AG08396 (cell line): ENCODE measurements around the gene ZGLP1.
A peak's percentile ranks its signal among the peaks of the same experiment; 100 is the strongest.
"Not testable (repeated sequence)": the region's sequence is repeated elsewhere in the genome, so short reads cannot be mapped to it uniquely, and the experiment has no call there.

ENCODE experiments used
- DNase-seq: peaks from one replicate; pipeline ENCODE4 v3.0.0; 2012; ENCODE audit warnings: low spot score, mixed read lengths

ZGLP1 gene

GRCh38 chr19:10293637-10294367, 15.8 kb downstream of the ZGLP1 start:
- DNase-seq: no peak

DNA sequence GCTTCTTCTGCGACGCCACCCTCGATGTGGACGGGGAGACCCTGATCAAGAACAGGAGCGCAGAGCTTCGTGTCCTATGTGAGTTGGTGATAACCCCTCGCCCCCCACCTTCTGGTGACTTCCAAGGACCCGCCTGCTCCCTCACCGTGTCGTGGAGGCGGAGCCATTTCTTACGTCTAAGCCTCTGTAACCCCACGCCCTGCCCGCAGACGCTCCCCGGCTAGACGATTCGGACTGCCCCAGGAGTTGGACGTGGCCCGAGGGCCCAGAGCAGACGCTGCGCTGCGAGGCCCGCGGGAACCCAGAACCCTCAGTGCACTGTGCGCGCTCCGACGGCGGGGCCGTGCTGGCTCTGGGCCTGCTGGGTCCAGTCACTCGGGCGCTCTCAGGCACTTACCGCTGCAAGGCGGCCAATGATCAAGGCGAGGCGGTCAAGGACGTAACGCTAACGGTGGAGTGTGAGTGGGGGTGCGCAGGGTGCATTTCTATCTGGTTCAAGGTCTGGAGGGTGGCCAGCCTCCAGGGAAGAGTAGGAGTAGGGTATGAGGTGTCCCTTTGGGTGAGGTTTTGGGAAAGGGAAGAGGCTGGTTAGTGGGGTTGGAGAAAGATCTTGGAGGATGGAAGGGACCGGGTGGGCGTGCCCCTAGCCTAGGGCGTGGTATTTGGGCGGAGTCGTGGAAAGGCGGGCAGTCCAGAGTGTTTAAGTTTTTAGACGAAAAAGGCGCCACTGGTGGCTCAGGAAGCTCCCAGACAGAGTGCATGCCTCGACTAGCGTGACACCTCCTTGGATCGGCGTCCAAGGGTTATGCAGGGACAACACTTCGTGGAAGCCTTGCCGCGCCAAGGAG, 16.6 kb downstream of the ZGLP1 start:
- no peak for DNase-seq

DNA sequence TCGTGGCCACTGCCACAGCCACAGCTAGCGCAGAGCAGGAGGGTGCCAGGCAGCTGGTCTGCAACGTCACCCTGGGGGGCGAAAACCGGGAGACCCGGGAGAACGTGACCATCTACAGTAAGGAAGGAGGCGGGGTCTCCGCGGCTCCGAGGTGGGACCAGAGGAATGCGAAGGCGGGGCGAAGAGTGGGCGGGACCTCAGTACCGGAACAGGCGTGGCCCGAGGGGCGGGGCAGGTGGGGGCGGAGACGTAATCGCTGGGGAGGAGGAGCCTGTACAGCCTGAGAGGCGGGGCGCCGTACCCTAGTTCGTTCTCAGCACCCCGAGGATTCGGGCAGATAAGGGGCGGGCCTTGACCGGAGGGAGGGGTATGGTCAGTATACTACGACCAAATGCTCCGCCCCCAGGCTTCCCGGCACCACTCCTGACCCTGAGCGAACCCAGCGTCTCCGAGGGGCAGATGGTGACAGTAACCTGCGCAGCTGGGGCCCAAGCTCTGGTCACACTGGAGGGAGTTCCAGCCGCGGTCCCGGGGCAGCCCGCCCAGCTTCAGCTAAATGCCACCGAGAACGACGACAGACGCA, 17.3 kb downstream of the ZGLP1 start:
- peak; percentile 89 for DNase-seq

DNA sequence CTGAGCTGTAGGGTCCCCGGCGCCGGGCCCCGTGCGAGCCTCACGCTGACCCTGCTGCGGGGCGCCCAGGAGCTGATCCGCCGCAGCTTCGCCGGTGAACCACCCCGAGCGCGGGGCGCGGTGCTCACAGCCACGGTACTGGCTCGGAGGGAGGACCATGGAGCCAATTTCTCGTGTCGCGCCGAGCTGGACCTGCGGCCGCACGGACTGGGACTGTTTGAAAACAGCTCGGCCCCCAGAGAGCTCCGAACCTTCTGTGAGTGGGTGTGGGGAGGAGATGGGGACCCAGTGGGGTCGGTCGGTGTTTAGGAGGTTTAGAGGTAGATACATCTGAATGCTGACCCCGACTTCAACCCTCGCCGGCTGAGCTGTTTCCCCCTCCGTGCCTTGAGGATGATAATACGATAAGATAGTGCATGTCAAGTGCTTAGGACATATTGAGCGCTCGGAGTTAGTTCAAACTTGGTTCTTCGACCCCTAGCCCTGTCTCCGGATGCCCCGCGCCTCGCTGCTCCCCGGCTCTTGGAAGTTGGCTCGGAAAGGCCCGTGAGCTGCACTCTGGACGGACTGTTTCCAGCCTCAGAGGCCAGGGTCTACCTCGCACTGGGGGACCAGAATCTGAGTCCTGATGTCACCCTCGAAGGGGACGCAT, 17.9 kb downstream of the ZGLP1 start:
- no peak for DNase-seq

DNA sequence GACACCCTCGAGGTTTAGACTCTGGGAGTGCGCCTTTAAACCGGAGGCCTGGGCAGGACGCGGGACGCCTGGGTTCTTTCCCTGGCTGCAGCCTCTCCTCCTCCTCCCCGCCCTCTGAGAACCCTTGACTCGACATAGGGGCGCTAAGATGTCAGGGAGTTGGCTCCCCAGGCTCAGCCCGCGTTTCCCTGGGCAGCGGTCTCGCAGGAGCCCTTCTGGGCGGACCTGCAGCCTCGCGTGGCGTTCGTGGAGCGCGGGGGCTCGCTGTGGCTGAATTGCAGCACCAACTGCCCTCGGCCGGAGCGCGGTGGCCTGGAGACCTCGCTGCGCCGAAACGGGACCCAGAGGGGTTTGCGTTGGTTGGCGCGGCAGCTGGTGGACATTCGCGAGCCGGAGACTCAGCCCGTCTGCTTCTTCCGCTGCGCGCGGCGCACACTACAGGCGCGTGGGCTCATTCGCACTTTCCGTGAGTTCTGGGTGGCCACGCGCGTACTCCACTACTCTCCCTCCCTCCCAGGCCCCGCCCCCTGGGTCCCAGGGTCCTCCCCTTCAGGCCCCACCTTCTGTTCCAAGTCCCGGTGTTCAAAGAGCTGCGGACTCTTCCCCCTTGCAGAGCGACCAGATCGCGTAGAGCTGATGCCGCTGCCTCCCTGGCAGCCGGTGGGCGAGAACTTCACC, 18.6 kb downstream of the ZGLP1 start:
- DNase-seq: peak; percentile 85

GRCh38 chr19:10290357-10290875, 19.2 kb downstream of the ZGLP1 start:
- peak; percentile 31 for DNase-seq

DNA sequence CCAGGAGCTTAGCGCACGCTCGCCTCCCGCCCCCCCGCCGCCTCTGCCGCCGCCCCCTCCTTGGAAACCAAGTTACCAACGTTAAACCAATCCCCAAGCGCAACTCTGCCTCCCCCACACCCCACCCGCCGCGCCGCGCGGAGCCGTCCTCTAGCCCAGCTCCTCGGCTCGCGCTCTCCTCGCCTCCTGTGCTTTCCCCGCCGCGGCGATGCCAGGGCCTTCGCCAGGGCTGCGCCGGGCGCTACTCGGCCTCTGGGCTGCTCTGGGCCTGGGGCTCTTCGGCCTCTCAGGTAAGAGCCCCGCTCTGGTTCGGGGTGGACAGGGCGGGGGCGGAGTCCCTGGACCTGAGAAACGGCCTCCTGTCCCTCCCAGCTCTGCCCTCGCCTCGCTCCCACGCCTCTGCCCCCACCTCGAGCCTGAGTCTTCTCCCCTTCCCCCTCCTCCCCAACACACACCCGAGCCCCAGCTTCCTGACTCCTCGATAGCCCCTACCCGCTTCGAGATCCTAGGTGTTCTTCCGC, 19.7 kb downstream of the ZGLP1 start, which contains the start of gene ICAM5:
ICAM5 (plus strand) TSS at position 117 of the 521 bp plus-strand sequence; CDS start at position 209, 92 bp downstream.
- peak; percentile 55 for DNase-seq

DNA sequence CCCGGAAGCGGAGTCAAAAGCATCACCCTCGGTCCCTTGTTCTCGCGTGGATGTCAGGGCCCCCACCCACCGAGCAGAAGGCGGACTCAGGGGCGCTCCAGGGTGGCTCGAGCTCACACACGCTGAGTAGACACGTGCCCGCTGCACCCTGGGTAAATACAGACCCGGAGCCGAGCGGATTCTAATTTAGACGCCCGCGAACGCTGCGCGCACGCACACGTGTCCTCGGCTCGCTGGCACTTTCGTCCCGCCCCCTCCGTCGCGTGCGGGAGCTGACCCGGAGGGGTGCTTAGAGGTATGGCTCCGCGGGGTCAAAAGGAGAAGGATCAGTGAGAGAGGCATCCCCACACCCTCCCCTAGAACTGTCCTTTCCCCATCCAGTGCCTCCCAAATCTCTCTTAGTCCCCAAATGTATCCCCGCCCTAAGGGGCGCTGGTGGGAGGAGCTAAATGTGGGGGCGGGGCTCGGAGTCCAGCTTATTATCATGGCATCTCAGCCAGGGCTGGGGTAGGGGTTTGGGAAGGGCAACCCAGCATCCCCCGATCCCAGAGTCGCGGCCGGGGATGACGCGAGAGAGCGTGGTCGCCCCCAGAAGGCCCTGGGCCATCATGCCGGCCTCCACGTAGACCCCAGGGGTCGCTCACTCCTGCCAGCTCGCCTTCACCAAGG, 20.3 kb downstream of the ZGLP1 start:
- DNase-seq: peak; percentile 75

- peak; percentile 77 for DNase-seq
Observed at GRCh38 chr19:10288662-10289166, 20.9 kb downstream of the ZGLP1 start.

DNA sequence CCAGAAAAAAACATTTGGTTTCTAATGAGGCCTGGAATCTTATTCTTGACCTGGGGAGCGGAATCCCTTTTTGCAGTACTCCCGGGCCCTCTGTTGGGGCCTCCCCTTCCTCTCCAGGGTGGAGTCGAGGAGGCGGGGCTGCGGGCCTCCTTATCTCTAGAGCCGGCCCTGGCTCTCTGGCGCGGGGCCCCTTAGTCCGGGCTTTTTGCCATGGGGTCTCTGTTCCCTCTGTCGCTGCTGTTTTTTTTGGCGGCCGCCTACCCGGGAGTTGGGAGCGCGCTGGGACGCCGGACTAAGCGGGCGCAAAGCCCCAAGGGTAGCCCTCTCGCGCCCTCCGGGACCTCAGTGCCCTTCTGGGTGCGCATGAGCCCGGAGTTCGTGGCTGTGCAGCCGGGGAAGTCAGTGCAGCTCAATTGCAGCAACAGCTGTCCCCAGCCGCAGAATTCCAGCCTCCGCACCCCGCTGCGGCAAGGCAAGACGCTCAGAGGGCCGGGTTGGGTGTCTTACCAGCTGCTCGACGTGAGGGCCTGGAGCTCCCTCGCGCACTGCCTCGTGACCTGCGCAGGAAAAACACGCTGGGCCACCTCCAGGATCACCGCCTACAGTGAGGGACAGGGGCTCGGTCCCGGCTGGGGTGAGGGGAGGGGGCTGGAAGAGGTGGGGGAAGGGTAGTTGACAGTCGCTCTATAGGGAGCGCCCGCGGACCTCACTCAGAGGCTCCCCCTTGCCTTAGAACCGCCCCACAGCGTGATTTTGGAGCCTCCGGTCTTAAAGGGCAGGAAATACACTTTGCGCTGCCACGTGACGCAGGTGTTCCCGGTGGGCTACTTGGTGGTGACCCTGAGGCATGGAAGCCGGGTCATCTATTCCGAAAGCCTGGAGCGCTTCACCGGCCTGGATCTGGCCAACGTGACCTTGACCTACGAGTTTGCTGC, 22.5 kb downstream of the ZGLP1 start, which contains the start of gene ICAM4:
ICAM4 (plus strand) TSS at position 153 of the 935 bp plus-strand sequence; CDS start at position 211, 58 bp downstream.
- peak; percentile 30 for DNase-seq

DNA sequence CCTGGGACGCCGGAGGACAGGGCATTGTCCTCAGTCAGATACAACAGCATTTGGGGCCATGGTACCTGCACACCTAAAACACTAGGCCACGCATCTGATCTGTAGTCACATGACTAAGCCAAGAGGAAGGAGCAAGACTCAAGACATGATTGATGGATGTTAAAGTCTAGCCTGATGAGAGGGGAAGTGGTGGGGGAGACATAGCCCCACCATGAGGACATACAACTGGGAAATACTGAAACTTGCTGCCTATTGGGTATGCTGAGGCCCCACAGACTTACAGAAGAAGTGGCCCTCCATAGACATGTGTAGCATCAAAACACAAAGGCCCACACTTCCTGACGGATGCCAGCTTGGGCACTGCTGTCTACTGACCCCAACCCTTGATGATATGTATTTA, 24.2 kb downstream of the ZGLP1 start:
- no peak for DNase-seq

- no peak for DNase-seq
Observed at GRCh38 chr19:10284960-10285278, 24.7 kb downstream of the ZGLP1 start.

GRCh38 chr19:10284065-10284959, 25.3 kb downstream of the ZGLP1 start:
- DNase-seq: no peak

GRCh38 chr19:10283301-10284064, 26.1 kb downstream of the ZGLP1 start:
- no peak for DNase-seq

- DNase-seq: not testable (repeated sequence)
Observed at GRCh38 chr19:10282043-10282442, 27.6 kb downstream of the ZGLP1 start.

DNA sequence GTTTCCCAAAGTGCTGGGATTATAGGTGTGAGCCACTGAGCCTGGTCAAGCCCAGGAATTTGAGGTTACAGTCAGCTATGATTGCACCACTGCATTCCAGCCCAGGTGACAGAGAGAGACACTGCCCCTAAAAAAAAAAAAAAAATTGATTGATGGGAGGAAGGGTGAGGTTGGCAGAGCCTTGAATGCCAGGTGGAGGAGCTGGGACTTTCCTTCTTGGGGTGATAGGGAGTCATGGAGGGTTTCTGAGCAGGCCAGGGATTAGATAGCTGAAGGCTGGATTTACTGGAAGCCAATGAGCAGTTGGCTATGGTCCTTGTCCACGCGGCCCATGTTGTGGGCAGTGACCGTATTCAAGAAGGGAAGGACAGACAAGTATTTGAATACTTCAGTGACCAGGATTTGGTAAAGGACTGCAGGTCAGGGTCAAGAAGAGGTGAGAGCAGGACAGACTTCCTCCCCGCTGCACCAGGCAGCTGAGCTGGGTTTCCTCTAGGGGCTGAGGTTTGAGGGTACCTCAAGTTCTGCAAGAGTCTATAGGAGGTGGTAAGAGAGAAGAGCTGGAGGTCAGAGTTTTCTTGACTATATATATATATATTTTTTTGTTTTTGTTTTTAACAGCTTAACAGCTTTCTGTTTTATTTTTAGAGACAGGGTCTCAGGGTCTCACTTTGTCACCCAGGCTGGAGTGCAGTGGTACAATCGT, 29.7 kb downstream of the ZGLP1 start:
- DNase-seq: no peak

DNA sequence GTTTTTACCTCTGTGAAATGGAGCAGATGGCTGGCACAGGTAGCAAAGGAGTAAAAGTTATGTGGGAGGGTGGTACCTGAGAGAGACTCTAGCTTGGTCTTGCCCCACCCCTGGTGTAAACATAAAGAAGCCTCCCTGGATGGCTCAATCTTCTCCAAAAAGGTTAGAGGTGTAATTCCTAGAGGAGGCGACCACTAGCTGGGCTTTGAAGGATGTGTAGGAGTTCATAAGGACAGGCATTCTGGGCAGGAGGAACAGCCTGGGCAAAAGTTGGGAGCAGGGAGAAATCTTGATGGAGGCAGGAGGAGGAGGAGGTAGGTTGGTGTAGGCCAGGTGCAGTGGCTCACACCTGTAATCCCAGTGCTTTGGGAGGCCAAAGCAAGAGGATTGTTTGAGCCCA, 30.7 kb downstream of the ZGLP1 start:
- DNase-seq: no peak
